H1 (cell line): ENCODE results near the gene STARD6.
"Not testable (repeated sequence)": the region's sequence is repeated elsewhere in the genome, so short reads cannot be mapped to it uniquely, and the experiment has no call there.

Experiments used
- BACH1 ChIP-seq: IDR thresholded peaks from 2 replicates; pipeline ENCODE4 v1.6.1; 2012; ENCODE audit warnings: low read length, improper control_type of control experiment
- EZH2 ChIP-seq: fragments of 200-600 bp; sonication (generic); IDR thresholded peaks from 2 replicates; pipeline ENCODE4 v1.7.1; 2012; ENCODE audit warnings: low read depth, mild to moderate bottlenecking, moderate library complexity, low read length, inconsistent platforms; ENCODE audit not compliant: severe bottlenecking
- GABPA ChIP-seq: IDR thresholded peaks from 2 replicates; pipeline ENCODE4 v1.6.1; 2011; ENCODE audit warnings: mild to moderate bottlenecking, low read length, moderate library complexity, borderline replicate concordance; ENCODE audit not compliant: insufficient read depth
- HDAC2 ChIP-seq, 2 experiments: fragments of 300-600 bp in 1 of 2; sonication (generic) in 1 of 2; IDR thresholded peaks; 2 replicates each; pipeline ENCODE4 v1.6.1; 2011 to 2012; ENCODE audit warnings: low read depth in 2 of 2, low read length in 2 of 2, mild to moderate bottlenecking in 2 of 2, moderate library complexity in 2 of 2, borderline replicate concordance in 1 of 2, inconsistent platforms in 1 of 2
- KDM1A ChIP-seq: fragments of 200-600, 300-600 bp; sonication (generic); IDR thresholded peaks from 2 replicates; pipeline ENCODE4 v1.7.1; 2016; ENCODE audit warnings: mild to moderate bottlenecking, low read length, borderline replicate concordance
- SP1 ChIP-seq: IDR thresholded peaks from 2 replicates; pipeline ENCODE4 v1.6.1; 2011; ENCODE audit warnings: low read depth, low read length
- TCF12 ChIP-seq: IDR thresholded peaks from 2 replicates; pipeline ENCODE4 v1.6.1; 2011; ENCODE audit warnings: low read depth, mild to moderate bottlenecking, low read length
- TF ChIP-seq, protein P1 (sequence below), 3 experiments: IDR thresholded peaks; 1 replicate in 2 of 3; 2 replicates in 1 of 3; pipeline versions ENCODE4 v1.5.1 to v1.6.1; 2011; ENCODE audit warnings: low read length in 3 of 3, mild to moderate bottlenecking in 3 of 3, inconsistent platforms in 2 of 3, low read depth in 1 of 3, moderate library complexity in 1 of 3; ENCODE audit not compliant: insufficient read depth in 1 of 3; ENCODE audit errors: control extremely low read depth in 1 of 3

DNA sequence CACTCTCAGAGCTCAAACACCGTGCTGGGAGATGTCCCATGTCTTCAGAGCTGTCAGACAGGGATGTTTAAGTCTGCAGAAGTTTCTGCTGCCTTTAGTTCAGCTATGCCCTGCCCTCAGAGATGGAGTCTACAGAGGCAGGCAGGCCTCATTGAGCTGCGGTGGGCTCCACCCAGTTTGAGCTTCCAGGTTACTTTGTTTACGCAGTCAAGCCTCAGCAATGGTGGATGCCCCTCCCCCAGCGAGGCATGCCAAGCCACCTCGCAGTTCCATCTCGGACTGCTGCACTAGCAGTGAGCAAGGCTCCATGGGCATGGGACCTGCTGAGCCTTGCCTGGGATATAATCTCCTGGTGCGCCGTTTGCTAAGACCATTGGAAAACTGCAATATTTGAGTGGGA, 48.1 kb downstream of the STARD6 start:
- TF ChIP-seq, protein P1, sequence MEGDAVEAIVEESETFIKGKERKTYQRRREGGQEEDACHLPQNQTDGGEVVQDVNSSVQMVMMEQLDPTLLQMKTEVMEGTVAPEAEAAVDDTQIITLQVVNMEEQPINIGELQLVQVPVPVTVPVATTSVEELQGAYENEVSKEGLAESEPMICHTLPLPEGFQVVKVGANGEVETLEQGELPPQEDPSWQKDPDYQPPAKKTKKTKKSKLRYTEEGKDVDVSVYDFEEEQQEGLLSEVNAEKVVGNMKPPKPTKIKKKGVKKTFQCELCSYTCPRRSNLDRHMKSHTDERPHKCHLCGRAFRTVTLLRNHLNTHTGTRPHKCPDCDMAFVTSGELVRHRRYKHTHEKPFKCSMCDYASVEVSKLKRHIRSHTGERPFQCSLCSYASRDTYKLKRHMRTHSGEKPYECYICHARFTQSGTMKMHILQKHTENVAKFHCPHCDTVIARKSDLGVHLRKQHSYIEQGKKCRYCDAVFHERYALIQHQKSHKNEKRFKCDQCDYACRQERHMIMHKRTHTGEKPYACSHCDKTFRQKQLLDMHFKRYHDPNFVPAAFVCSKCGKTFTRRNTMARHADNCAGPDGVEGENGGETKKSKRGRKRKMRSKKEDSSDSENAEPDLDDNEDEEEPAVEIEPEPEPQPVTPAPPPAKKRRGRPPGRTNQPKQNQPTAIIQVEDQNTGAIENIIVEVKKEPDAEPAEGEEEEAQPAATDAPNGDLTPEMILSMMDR (IDR thresholded peaks at IDR 0.05; ENCODE audit: control extremely low read depth in 1 of 3, insufficient read depth in 1 of 3, low read depth in 1 of 3, low read length in 3 of 3) = not testable (repeated sequence)
- not testable (repeated sequence) for TF ChIP-seq GABPA; SP1; KDM1A; EZH2; BACH1; TCF12; HDAC2 (IDR thresholded peaks at IDR 0.05; ENCODE audit: borderline replicate concordance in 1 of 2, low read depth in 2 of 2, low read length in 2 of 2)
